Hepatic stellate cell (primary cell): ENCODE results near the gene RPS6KA4.

ENCODE experiments used
- DNase-seq: peaks from one replicate; pipeline ENCODE4 v3.0.0; 2011; ENCODE audit warnings: low spot score

The RPS6KA4 gene

DNA sequence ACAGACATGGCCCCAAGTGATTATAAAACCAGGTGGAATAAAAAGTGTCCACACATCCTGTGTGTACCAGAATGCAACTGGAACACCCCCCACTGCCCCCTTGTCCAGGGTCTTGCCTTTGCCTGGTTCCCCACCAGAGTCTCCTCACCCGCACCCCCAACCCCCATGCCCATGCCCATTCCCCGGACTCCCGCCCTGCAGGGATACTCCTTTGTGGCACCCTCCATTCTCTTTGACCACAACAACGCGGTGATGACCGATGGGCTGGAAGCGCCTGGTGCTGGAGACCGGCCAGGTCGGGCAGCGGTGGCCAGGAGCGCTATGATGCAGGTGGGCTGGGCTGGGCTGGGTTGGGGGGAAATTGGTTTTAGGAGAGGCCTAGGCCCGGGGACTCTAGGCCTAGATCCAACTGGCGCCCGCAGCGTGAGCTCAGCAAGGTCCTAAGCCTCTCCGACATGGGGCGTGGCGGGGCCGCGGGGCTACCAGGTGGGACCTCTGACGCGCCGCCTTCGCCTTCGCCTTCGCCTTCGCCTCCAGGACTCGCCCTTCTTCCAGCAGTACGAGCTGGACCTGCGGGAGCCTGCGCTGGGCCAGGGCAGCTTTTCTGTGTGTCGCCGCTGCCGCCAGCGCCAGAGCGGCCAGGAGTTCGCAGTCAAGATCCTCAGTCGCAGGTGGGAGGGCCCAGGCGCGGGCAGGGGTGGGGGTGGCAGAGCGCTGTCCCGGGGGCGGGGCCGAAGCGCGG is 9.1 kb downstream of the RPS6KA4 start:
- no peak for DNase-seq

DNA sequence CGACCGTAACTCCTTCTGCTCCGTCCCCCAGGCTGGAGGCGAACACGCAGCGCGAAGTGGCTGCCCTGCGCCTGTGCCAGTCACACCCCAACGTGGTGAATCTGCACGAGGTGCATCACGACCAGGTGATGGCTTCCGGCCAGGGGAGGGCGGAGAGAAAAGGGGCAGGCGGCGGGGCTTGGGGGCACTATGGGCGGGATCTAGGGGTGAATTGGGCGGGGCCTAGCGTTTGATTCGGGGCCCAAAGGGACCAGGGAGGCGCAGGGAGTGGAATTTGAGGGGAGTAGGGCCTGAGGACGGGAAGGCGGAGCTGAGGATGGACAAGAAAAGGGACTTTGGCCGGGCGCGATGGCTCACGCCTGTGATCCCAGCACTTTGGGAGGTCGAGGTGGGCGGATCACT is 9.7 kb downstream of the RPS6KA4 start:
- DNase-seq: no peak

DNA sequence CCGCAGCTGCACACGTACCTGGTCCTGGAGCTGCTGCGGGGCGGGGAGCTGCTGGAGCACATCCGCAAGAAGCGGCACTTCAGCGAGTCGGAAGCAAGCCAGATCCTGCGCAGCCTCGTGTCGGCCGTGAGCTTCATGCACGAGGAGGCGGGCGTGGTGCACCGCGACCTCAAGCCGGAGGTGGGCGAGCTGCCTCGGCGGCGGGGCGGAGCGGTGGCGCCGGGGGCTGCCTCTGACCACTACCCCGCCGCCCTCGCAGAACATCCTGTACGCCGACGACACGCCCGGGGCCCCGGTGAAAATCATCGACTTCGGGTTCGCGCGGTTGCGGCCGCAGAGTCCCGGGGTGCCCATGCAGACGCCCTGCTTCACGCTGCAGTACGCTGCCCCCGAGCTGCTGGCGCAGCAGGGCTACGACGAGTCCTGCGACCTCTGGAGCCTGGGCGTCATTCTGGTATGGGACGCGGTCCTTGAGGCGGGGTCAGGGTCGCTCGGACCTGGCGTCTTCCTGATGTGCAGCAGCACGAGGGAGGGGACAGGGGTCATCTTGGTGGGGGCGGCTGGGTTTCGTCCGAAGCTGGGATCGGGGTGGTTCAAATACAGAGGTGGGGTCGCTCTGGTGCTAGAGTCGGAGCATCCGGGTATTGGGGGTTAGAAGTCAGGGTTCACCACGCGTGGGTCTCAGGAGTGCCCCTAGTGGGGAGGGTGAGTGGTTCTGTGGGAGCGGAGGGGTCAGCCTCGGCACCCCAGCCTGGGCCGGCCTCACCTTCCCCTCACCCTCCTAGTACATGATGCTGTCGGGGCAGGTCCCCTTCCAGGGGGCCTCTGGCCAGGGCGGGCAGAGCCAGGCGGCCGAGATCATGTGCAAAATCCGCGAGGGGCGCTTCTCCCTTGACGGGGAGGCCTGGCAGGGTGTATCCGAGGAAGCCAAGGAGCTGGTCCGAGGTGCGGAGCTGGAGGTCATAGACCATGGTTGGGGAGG is 10.8 kb downstream of the RPS6KA4 start:
- no peak for DNase-seq

DNA sequence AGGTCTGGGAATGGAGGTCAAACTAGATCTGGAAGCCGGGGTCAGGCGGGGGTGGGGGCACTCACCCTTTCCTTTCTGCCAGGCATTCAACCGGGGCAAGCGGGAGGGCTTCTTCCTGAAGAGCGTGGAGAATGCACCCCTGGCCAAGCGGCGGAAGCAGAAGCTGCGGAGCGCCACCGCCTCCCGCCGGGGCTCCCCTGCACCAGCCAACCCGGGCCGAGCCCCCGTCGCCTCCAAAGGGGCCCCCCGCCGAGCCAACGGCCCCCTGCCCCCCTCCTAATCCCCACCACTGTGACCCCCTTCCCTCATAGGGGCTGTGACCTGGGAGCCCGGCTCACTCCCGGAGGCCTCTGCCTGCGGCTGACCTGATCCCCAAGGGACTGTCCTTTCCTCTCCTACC is 12.2 kb downstream of the RPS6KA4 start:
- DNase-seq: no peak

DNA sequence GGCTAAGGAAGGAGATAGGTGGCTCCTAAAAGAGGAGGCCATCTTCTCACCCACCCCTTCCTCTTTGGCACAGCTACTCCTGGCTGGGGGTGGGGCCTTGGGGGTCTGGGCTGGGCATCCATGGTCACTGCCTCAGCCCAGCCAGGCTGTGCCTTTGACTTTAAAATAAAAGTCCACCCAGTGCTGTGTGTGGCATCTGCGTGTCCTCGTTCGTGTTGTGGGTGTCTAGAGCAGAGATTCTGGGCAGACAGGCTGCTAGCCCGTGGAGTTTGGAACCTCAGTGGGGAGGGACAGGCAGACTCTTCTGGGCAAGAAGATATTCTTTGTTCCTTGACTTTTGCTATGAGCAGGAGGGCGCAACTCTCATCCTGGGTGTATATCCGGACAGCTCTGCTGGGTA is 13.1 kb downstream of the RPS6KA4 start:
- no peak for DNase-seq

DNA sequence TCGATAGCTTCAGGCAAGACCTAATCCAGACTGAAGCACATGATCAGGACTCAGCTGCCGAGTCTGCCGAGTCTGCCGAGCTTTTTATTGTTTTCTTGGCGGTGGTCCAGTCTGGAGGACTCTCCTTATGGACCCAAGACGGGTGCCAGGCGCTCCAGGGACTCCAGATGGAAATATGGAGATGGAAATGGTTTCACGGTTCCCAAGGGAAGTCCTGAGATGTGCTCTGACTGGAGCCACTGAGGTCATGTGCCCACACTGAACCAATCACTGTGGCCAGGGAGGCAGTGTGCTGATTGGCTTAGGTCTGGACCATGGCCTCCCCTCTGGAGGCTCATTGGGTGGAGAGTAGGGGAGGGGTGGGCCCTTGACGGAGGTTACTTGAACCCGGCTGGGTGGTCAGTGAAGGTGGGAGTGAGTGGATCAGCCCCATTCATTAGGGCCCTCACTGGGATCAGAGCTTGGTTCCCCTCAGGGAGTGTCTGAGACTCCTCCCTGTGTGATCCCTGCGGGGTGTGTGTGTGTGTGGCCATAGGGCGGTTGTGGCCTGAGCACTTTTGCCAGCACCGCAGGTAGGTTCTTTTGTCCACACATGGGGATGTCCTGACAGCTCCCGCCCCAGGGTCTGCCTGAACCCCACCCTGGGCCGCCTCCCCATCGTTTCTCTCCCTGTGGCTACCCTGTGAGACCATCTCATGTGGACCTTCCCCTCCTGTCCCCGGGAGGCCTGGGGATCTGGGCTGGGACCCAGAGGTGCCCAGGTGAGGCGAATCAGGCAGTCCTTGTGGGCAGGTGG is 14.0 kb downstream of the RPS6KA4 start:
- peak; percentile 49 for DNase-seq

DNA sequence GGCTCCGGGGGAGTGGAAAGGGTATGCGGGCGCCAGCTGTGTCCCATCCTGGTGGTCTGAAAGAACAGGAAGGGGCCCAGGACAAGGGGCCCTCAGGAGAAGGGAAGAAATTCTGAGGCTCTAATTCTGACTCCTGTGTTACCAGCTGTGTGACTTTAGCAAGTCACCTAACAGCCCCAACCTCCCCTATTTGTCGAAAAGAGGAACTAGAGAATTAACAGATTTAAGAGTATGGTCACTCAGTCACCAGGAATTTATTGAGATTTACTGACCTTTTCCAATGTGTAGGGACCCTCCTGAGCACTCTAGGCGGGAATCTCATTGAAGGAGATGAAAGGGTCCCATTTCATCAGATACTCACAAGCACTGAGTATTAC is 14.6 kb downstream of the RPS6KA4 start:
- no peak for DNase-seq

DNA sequence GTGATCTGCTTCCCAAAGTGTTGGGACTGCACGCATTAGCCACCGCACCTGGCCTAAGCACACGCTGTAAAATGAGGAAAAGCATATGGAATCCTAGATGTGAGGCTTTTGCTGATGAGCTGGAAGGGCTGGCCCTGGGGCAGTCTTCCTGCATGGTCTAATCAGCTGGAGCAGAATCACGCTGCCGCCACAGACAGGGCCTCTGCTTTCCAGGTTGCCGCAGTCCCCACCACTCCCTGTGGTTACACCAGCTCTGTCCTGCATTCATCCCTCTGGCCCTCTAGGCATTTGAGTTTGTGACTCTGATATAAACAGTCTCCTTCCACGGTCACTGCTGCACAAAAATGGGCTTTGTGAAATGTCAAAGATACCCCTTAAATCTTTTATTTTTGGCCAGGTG is 17.1 kb downstream of the RPS6KA4 start:
- no peak for DNase-seq

DNA sequence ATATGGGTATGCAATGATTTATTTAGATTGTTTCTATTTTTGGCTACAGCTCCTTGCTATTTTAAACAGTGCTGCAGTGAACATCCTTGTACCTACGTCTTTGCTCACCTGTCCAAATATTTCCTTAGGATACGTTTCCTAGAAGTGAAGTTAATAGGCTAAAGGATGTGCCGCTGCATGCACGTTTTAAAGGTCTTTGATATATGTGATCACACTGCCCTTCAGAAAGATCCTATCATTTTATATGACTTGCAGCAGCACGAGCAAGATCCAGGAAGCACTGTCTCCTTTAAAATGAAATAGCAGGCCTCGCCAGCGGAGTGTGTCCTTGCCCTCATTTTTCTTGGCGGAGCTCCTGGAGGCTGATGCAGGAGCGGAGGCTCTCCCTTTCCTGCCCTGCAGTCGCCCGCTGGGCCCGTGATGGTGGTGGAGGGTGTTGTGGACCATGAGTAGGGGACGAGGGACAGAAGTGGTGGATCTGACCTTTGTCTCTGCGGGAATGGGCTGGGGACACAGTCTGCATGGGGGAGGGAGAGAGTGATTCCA is 19.4 kb downstream of the RPS6KA4 start:
- no peak for DNase-seq

DNA sequence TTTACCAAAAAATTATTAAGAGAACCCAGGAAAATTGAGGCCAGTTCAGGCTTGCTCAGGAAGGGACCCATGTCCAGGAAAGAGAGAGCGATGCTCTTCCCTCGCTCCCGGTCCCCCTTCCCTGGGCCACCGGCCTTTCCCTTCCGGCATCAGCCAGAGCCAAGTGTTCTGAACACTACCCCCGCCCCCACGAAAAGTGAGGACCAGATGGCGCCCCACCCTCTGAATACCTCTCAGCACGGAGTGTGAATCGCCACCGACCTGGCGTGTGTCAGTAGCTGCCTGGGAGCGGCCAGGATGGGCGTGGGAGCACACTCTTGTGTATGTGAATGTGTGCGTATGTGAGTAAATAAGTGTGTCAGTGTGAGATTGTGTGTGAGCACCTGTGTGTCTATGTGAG is 20.2 kb downstream of the RPS6KA4 start:
- no peak for DNase-seq

DNA sequence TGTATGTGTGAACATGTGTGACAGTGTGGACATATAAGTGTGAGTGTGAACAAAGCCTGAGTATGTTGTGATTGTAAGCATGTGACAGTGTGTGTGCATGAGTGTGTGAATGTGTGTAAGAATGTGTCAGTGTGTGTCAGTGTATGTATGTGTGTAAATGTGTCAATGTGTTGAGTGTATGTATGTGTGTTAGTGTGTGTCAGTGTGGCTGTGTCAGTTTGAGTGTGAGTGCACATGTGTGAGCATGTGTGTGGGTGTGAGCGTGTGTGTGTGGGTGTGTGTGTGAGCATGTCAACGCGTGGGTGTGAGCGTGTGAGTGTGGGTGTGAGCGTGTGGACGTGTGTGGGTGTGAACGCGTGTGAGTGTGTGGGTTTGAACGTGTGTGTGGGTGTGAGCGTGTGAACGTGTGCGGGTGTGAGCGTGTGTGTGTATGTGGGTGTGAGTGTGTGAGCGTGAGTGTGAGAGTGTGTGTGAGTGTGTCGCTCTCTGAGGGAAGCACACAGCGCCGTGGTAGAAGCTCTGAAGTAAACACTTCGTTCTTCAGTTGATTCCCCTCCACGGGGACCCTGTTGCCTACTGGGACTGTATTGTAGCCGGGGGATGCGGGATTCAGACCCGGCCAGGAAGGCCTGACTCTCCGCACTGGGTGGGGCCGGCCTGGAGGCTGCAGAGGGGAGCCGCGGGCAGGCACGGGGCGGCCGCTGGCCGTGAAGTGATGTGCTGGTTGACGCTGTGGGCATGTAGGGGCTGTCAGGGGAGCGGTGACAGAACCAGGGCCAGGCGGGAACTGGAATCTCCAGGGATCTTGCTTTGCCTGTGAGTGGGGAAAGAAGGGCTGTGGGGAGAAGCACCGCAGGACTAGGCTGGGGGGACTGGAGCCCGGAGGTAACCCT is 21.1 kb downstream of the RPS6KA4 start:
- no peak for DNase-seq

DNA sequence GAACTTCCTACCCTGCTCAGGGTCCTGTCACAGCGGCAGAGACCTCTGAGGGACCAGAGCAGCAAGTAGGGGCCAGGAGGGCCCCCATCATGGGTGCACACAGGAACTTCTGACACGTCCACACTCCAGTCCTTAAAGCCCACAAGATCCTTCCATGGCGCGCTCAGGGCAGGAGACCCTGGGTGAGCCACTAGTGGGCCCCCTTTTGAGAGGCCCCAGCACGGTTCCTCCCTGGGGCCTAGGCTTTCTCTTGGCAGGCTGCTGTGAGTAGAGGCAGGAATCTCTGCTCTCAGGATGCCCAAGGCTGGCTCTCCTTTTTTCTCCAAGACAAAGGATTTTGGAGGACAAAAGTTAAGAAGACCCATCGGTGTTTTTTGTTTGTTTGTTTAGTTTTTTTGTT is 22.4 kb downstream of the RPS6KA4 start:
- no peak for DNase-seq

DNA sequence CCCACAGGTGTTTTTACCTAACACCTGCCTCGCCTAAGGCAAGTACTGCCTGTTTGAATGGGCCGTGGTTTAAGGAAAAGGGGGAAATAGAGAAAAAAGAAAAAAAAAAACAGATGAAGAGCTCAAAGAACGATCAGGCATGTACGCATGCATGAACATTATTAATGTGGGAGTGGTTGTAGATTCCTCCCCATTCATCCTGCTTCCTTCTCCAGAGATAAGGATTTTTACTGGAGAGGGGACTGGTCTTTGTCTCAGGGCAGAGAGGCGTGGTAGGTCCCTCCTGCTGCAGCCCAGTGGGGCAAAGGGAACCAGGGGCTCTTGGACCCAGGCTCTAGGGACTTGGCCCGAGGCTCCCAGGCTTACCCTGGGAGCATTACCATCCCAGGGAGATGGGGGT is 23.1 kb downstream of the RPS6KA4 start:
- no peak for DNase-seq

DNA sequence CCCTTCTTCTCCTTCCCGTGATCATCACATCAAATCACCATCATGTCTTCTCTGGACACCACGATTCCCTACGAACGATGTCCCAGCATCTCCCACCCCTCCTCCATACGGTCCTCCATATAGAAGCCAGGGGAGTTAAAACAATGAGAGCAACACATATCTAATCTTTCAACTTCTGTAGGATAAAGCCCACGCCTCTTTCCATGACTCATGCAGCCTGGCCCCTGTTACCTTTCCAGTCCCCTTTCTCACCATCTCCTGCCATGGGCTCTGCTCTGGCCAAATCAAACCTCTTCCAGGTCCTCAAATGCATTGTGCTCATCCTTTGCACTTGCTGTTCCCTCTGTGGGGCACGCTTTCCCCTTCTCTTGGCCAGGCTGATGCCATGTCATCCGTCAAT is 23.6 kb downstream of the RPS6KA4 start:
- no peak for DNase-seq

DNA sequence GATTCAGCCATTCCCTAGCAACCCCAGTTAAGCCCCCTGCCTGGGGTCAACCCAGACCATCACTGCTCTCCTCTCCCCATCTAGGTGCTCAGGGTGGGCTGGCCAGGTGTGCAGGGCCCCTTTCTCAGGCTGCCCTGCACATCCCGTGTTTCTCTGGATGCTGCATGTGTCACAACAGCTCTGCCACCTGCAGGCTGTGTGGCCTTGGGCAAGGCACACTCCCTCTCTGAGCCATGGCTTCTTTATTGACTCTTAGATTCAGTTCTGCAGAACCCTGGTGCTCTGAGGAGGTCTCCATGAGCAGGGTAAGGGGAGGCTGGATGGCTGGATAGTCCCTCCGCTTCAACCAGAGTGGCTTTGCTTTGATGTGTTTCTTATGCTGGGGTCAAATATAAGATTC is 24.6 kb downstream of the RPS6KA4 start:
- DNase-seq: no peak

DNA sequence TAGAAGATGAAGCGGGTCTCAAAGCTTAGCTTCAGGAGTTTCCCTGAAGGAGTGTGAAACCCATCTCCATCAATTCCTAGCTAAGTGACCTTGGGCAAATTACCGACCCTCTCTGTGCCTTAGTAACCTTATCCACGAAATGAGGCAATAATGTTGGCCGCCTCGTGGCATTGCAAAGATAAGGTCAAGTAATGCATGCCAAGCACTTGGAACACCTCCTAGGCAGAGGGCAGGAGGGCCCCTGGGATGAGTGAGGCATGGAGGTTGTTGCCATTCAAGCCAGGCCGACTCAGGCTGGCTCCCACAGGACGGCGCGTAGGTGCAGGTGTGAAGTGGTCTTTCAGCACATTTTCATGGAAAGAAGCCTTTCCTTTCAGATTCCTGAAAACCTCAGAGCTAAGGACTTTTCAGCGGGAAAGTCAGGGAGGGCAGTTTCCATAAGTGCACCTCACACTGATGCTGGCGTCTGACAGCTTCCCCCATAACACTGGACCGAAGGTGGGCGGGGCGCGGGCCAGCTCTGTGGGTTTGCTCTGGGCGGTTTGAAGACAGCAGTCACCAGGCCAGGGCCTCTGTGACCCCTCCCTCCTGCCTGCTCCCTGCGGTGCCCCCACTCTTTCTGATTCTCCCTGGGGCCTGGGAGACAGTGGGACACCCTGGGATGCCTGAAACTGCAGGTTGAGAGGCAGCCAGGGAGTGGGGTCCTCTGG is 25.2 kb downstream of the RPS6KA4 start:
- DNase-seq: no peak

DNA sequence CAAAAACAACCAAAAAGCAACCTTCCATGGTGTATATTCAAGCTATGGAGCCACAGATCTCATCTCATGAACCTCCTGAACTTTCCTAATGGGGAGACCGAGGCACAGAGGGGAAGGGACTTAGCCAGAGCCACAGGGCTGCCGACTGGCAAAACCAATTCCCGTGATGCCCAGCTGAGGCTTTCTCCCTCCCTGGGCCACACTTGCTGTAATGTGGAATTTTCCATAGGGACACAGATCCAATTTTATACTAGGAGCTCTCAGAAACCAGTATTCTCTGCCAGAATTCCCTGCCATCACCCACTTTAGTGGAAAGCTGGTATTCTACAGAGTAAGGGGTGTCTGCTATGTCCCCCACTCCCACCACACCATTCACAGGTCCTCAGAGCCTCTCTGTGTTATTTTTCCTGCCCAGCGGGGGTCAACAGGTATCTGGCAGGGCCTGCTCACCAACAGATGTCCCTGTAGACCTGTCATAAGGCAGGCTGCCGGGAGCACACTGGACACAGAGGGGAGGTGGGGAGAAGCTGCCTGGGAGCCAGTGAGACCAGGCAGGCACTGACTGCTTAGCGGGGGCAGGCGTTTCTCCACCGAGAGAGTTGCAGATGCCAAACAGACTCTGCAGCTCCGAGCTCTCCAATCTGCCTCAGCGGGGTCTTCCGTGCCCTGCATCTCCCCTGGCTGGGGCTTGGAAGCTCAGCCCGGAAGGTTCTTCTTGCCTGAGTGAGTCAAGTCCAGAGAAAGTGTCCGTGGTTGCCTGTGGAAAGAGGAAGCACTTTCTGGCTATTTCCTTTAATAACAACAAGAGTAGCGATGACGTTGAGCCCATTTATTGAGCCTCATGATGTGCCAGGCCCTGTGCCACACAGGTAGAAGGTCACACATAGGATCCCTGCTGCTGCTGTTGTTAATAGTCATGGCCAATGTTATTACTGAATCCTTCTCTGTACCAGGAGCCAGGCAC is 26.3 kb downstream of the RPS6KA4 start:
- DNase-seq: no peak

DNA sequence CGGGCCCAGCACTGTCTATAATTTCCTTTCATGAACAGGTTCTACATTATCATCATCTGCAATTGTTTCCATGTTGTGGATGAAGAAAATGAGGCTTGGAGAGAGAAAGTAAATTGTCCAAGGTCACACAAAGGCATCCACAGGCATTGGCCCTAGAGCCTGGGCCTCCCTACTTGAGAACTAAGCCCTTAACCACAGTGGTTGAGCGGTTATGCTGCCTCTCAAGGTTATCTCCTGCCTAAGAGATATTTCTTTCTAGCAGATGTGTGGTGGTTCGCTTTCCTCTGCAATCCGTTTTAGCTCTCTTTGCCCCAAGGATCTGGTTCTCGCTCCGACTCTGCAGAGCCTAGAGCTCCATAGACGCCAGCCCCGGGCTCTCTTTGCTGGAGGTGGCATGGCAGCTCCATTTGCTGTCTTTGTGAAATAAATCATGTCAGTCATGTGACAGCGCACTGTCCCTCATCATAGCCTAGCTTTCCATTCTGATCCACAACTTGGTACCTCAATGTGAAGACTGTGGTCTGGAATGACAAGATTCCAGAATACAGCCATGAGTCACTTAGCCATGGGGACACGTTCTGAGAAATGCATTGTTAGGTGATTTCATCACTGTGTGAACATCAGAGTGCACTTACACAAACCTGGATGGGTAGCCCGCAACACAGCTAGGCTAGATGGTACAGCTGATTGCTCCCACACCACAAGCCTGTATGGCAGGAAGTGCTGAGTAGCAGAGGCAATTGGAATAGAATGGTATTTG is 27.2 kb downstream of the RPS6KA4 start:
- no peak for DNase-seq

DNA sequence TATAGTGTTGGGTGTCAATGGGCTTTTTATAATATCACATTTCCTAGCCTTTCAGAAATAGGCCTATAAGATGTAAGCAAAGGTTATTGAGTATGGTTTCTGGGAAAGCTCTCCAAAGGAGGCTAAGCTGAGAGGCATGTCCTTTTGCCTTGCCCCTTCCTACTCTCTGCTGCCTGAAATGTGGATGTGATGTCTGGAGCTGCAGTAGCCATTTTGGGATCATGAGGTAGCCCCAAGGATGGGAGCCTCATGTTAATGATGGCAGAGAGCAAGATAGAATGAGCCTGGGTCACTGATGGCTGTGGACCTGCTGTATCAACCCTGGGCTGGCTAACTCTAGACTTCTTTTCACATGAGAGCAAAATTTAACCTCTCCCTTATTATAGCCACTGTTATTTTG is 29.0 kb downstream of the RPS6KA4 start:
- no peak for DNase-seq
